Stromal cell of bone marrow (primary cell): ENCODE measurements around the gene ZBED1.
"Not testable (repeated sequence)": the region's sequence is repeated elsewhere in the genome, so short reads cannot be mapped to it uniquely, and the experiment has no call there.

ENCODE experiments used
- DNase-seq: peaks from one replicate; pipeline ENCODE4 v3.0.0-alpha.2; 2012; ENCODE audit warnings: low read depth

The ZBED1 gene

GRCh38 chrX:2474963-2475726 lies 25.6 kb downstream of the ZBED1 start:
- DNase-seq: no peak

GRCh38 chrX:2474280-2474962 lies 26.4 kb downstream of the ZBED1 start:
- no peak for DNase-seq

- DNase-seq: not testable (repeated sequence)
Observed at GRCh38 chrX:2473064-2473463, 27.7 kb downstream of the ZBED1 start.

GRCh38 chrX:2471641-2472040 lies 29.1 kb downstream of the ZBED1 start:
- no peak for DNase-seq

GRCh38 chrX:2471126-2471525 lies 29.6 kb downstream of the ZBED1 start:
- not testable (repeated sequence) for DNase-seq

- not testable (repeated sequence) for DNase-seq
Observed at GRCh38 chrX:2469852-2470251, 30.9 kb downstream of the ZBED1 start.

- no peak for DNase-seq
Observed at GRCh38 chrX:2469196-2469685, 31.5 kb downstream of the ZBED1 start.

- DNase-seq: no peak
Observed at GRCh38 chrX:2468261-2469195, 32.2 kb downstream of the ZBED1 start.

GRCh38 chrX:2466876-2467656 lies 33.7 kb downstream of the ZBED1 start:
- no peak for DNase-seq

GRCh38 chrX:2464677-2465166 lies 36.1 kb downstream of the ZBED1 start:
- no peak for DNase-seq

- no peak for DNase-seq
Observed at GRCh38 chrX:2463973-2464676, 36.7 kb downstream of the ZBED1 start.

GRCh38 chrX:2463481-2463880 lies 37.3 kb downstream of the ZBED1 start:
- peak; percentile 37 for DNase-seq

- no peak for DNase-seq
Observed at GRCh38 chrX:2462780-2463179, 38.0 kb downstream of the ZBED1 start.

- no peak for DNase-seq
Observed at GRCh38 chrX:2462074-2462473, 38.7 kb downstream of the ZBED1 start.

GRCh38 chrX:2461711-2462016 lies 39.1 kb downstream of the ZBED1 start:
- no peak for DNase-seq

- not testable (repeated sequence) for DNase-seq
Observed at GRCh38 chrX:2460821-2461710, 39.7 kb downstream of the ZBED1 start.

- not testable (repeated sequence) for DNase-seq
Observed at GRCh38 chrX:2460048-2460447, 40.7 kb downstream of the ZBED1 start.

- no peak for DNase-seq
Observed at GRCh38 chrX:2458309-2458708, 42.5 kb downstream of the ZBED1 start.

- no peak for DNase-seq
Observed at GRCh38 chrX:2457289-2458133, 43.3 kb downstream of the ZBED1 start.
